CD14-positive monocyte (primary cell): ENCODE measurements around the gene ANTKMT. TPM values are rescaled to one million over a fixed set of nuclear protein-coding genes. Genes with fewer than 3 reads are reported as not detected.
"Not testable (repeated sequence)": the region's sequence is repeated elsewhere in the genome, so short reads cannot be mapped to it uniquely, and the experiment has no call there.

Experiments
- DNase-seq, 3 donors: peaks; one replicate each; pipeline ENCODE4 v3.0.0-alpha.2; 2011 to 2022
- H2AFZ ChIP-seq: 2 replicates; pipeline ENCODE4 v1.6.0; 2012; ENCODE audit warnings: mild to moderate bottlenecking, low read depth, low read length, inconsistent platforms; ENCODE audit not compliant: insufficient read depth, poor library complexity, severe bottlenecking
- H3K27ac ChIP-seq, 2 donors: 1 replicate in 1 of 2; 2 replicates in 1 of 2; pipeline ENCODE4 v1.5.1; 2012 to 2013; ENCODE audit warnings: low read length in 2 of 2, control low read depth in 1 of 2, inconsistent platforms in 1 of 2, low read depth in 1 of 2, mild to moderate bottlenecking in 1 of 2
- H3K27me3 ChIP-seq, 2 donors: one replicate each; pipeline versions ENCODE4 v1.6.0 to v1.6.1; 2011 to 2013; ENCODE audit warnings: low read length in 2 of 2; ENCODE audit not compliant: control insufficient read depth in 2 of 2, insufficient read depth in 2 of 2
- H3K36me3 ChIP-seq, 2 donors: replicated peaks in 1 of 2; 1 replicate in 1 of 2; 2 replicates in 1 of 2; pipeline versions ENCODE4 v1.5.1 to v1.6.1; 2012 to 2013; ENCODE audit warnings: low read length in 2 of 2, control low read depth in 1 of 2, inconsistent platforms in 1 of 2, mild to moderate bottlenecking in 1 of 2; ENCODE audit not compliant: insufficient read depth in 2 of 2, control insufficient read depth in 1 of 2
- H3K4me1 ChIP-seq, 2 donors: 1 replicate in 1 of 2; 2 replicates in 1 of 2; pipeline versions ENCODE4 v1.5.1 to v1.6.1; 2012 to 2013; ENCODE audit warnings: low read length in 2 of 2, control low read depth in 1 of 2, inconsistent platforms in 1 of 2, mild to moderate bottlenecking in 1 of 2, moderate library complexity in 1 of 2; ENCODE audit not compliant: insufficient read depth in 2 of 2, control insufficient read depth in 1 of 2
- H3K4me2 ChIP-seq: replicated peaks from 2 replicates; pipeline ENCODE3; 2012; ENCODE audit warnings: low read length, moderate library complexity, mild to moderate bottlenecking; ENCODE audit not compliant: poor library complexity, severe bottlenecking; ENCODE audit errors: extremely low read depth
- H3K4me3 ChIP-seq, 3 experiments: fragments of 200-600 bp in 1 of 3; sonication (generic) in 1 of 3; replicated peaks in 1 of 3; 1 replicate in 2 of 3; 2 replicates in 1 of 3; pipeline ENCODE4 v1.5.1; 2011 to 2013; ENCODE audit warnings: low read length in 3 of 3, mild to moderate bottlenecking in 3 of 3, control low read depth in 2 of 3, low read depth in 2 of 3, inconsistent platforms in 1 of 3, moderate library complexity in 1 of 3
- H3K79me2 ChIP-seq: 2 replicates; pipeline ENCODE4 v1.6.0; 2012; ENCODE audit warnings: mild to moderate bottlenecking, control low read depth, inconsistent platforms, low read length, moderate library complexity; ENCODE audit not compliant: insufficient read depth
- H3K9ac ChIP-seq: 2 replicates; pipeline ENCODE4 v1.6.0; 2017; ENCODE audit warnings: low read length, mild to moderate bottlenecking; ENCODE audit not compliant: insufficient read depth, poor library complexity, severe bottlenecking
- H3K9me3 ChIP-seq, 2 donors: replicated peaks in 1 of 2; 1 replicate in 1 of 2; 2 replicates in 1 of 2; pipeline versions ENCODE4 v1.5.1 to v1.6.1; 2012 to 2013; ENCODE audit warnings: low read length in 2 of 2, control low read depth in 1 of 2; ENCODE audit not compliant: control insufficient read depth in 1 of 2, insufficient read depth in 1 of 2
- H4K20me1 ChIP-seq: 2 replicates; pipeline ENCODE4 v1.6.0; 2012; ENCODE audit warnings: mild to moderate bottlenecking, low read length, control low read depth, moderate library complexity; ENCODE audit not compliant: insufficient read depth
- H3K27ac Mint-ChIP-seq, 7 donors: one replicate each; pipeline ENCODE4 v1.8.0; 2020; ENCODE audit warnings: mild to moderate bottlenecking in 7 of 7, mixed read lengths in 7 of 7, moderate library complexity in 6 of 7, inconsistent platforms in 2 of 7
- H3K27me3 Mint-ChIP-seq, 3 donors: one replicate each; pipeline ENCODE4 v1.8.0; 2021 to 2022; ENCODE audit warnings: low read depth in 3 of 3, mild to moderate bottlenecking in 3 of 3, mixed read lengths in 3 of 3, moderate library complexity in 3 of 3, inconsistent platforms in 1 of 3
- H3K36me3 Mint-ChIP-seq, 2 donors: one replicate each; pipeline ENCODE4 v1.8.0; 2020; ENCODE audit warnings: mixed read lengths in 2 of 2, inconsistent platforms in 1 of 2, mild to moderate bottlenecking in 1 of 2
- H3K4me1 Mint-ChIP-seq: one replicate; pipeline ENCODE4 v1.8.0; 2020; ENCODE audit warnings: mild to moderate bottlenecking, mixed read lengths
- H3K4me3 Mint-ChIP-seq, 2 donors: one replicate each; pipeline ENCODE4 v1.8.0; 2020; ENCODE audit warnings: mild to moderate bottlenecking in 2 of 2, mixed read lengths in 2 of 2, moderate library complexity in 1 of 2
- H3K9me3 Mint-ChIP-seq, 7 donors: one replicate each; pipeline ENCODE4 v1.8.0; 2020 to 2022; ENCODE audit warnings: mixed read lengths in 7 of 7, mild to moderate bottlenecking in 6 of 7, moderate library complexity in 6 of 7, inconsistent platforms in 2 of 7
- CTCF ChIP-seq: fragments of 200-600 bp; IDR thresholded peaks from one replicate; pipeline ENCODE4 v1.8.0; 2022; ENCODE audit warnings: antibody characterized with exemption, mild to moderate bottlenecking
- WGBS: methylation state at CpG from one replicate; pipeline ENCODE4 v1.1.5; 2013; ENCODE audit warnings: missing lambda C conversion rate; ENCODE audit not compliant: insufficient coverage; 5-methylcytosine and 5-hydroxymethylcytosine counted together
- intact Hi-C, 2 donors: fragments of 100-400 bp; cut with micrococcal nuclease; formaldehyde crosslinking; loops; one replicate each; pipeline versions ENCODE4 v1.15.0 to v1.15.1; 2023
- polyA plus RNA-seq, 3 donors: library from polyadenylated mRNA; depleted of rRNA in 1 of 3; unstranded in 2 of 3; stranded (reverse) in 1 of 3; fragments of 300-500 nt in 2 of 3; fragments of >200 nt in 1 of 3; fragmentation: Illumina TruSeq in 2 of 3; gene quantifications; 1 replicate in 2 of 3; 2 replicates in 1 of 3; pipeline ENCODE4 v1.2.3, GENCODE V29; 2012 to 2021

The ANTKMT gene
- polyA plus RNA-seq, 3 donors, result 21.5 to 56.3 (median 34.4) TPM

DNA sequence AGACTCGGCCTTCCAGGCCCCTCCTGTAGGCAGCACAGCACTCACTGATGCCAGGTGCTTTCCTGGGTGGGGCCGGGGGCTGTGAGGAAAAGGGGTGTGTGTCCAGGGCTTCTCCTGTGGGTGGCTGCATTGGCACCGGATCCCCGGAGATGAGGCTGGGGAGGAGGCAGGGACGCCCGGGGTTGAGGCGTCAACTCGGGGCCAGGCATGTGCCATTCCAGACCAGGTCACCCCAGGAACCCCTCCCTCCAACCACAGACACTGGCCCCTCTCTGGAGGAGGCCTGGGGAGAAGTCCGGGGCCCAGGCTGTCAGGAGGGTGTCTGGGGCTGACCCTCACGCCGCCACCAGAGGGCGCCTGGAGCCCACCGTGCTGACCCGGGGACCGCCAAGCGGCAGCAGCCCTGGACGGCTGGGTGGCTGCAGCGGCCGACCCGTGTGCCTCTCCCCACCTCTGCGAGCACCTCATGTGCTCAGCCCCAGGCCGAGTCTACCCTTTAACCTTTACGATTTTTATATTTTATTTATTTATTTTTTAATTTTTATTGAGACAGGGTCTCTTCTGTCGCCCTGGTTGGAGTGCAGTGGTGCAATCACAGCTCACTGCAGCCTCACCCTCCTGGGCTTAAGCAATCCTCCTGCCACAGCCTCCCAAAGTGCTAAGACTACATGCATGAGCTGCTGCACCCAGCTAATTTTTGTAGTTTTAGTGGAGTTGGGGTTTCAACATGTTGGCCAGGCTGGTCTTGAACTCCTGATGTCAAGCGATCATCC, 9.2 kb upstream of the ANTKMT start:
- H3K36me3 ChIP-seq, result no peaks in the 10 kb centered on the region
- Mint-ChIP-seq H3K27me3 (peaks cover 43 to 74% (median 66%) of the 10 kb centered on the region in 3 donors), H3K4me1 (peaks cover 8% of the 10 kb centered on the region), H3K4me3 (no peak overlapping the region), H3K9me3 (peaks cover 0 to 7% (median 0%) of the 10 kb centered on the region in 7 donors), H3K36me3 (peaks cover 0 to 3% of the 10 kb centered on the region in 2 donors), H3K27ac (no peak overlapping the region)
- peaks cover 13 to 67% of the 10 kb centered on the region in 2 donors for H3K27me3 ChIP-seq
- 3% methylated on average over 11 of the region's 25 CpGs for WGBS
- H3K4me3 ChIP-seq, result no peak overlapping the region
- peaks cover 12 to 22% of the 10 kb centered on the region in 2 donors for H3K4me1 ChIP-seq
- H4K20me1 ChIP-seq, result no peaks in the 10 kb centered on the region
- H3K9ac ChIP-seq, result no peak overlapping the region
- TF ChIP-seq CTCF, result peak; percentile 95
- peak; percentile 67 to 79 (median 71) for DNase-seq
- no peak overlapping the region for H3K4me2 ChIP-seq
- peaks cover 4 to 9% of the 10 kb centered on the region in 2 donors for H3K9me3 ChIP-seq
- H3K27ac ChIP-seq, result no peak overlapping the region
- intact Hi-C loops, result loop anchor here (1.0 to 2.0 kb wide), 2 partner anchors 73 to 74 kb away; no protein-coding TSS in a partner anchor
- H2AFZ ChIP-seq, result no peak overlapping the region
- H3K79me2 ChIP-seq, result no peaks in the 10 kb centered on the region

- H3K9ac ChIP-seq, H3K4me3 ChIP-seq, H3K36me3 ChIP-seq, H3K36me3 Mint-ChIP-seq, H3K79me2 ChIP-seq, H4K20me1 ChIP-seq, intact Hi-C loops, H3K9me3 ChIP-seq, H3K4me2 ChIP-seq, H3K27ac ChIP-seq, H3K4me1 Mint-ChIP-seq, H2AFZ ChIP-seq, H3K9me3 Mint-ChIP-seq: not testable (repeated sequence)
- peaks cover 12 to 22% of the 10 kb centered on the region in 2 donors for H3K4me1 ChIP-seq
- peak; percentile 27 to 51 (median 30) for DNase-seq
- peaks cover 44 to 75% (median 61%) of the 10 kb centered on the region in 3 donors for H3K27me3 Mint-ChIP-seq
- WGBS, result 32% methylated on average over 7 of the region's 13 CpGs
- H3K4me3 Mint-ChIP-seq, result peak overlapping the region in 1 of 2 donors; percentile 66
- peak; percentile 41 for TF ChIP-seq CTCF
- peak overlapping the region in 1 of 7 donors; percentile 33 for H3K27ac Mint-ChIP-seq
- peaks cover 11 to 69% of the 10 kb centered on the region in 2 donors for H3K27me3 ChIP-seq
These were observed 8.2 kb upstream of the ANTKMT start for GRCh38 chr16:712740-713250.
